Upper lobe of right lung (tissue), 1 donor: ENCODE measurements around the gene ZNF101. TPM values are rescaled to one million over a fixed set of nuclear protein-coding genes. Genes with fewer than 3 reads are reported as not detected.

ENCODE experiments used
- ATAC-seq: fragments of 200-7000 bp; cut with Tn5 transposase; one replicate; pipeline ENCODE4 v1.9.1; 2020; ENCODE audit warnings: mild to moderate bottlenecking, moderate library complexity
- DNase-seq: peaks from one replicate; pipeline ENCODE4 v3.0.0-alpha.2; 2020
- H3K27ac ChIP-seq: fragments of 200-600 bp; one replicate; pipeline ENCODE4 v1.8.0; 2022
- H3K27me3 ChIP-seq: fragments of 200-600 bp; one replicate; pipeline ENCODE4 v1.8.0; 2022; ENCODE audit warnings: mild to moderate bottlenecking
- H3K36me3 ChIP-seq: fragments of 200-600 bp; one replicate; pipeline ENCODE4 v1.8.0; 2022
- H3K4me1 ChIP-seq: fragments of 200-600 bp; one replicate; pipeline ENCODE4 v1.8.0; 2022
- H3K4me3 ChIP-seq: fragments of 200-600 bp; one replicate; pipeline ENCODE4 v1.8.0; 2022; ENCODE audit warnings: mild to moderate bottlenecking
- H3K9me3 ChIP-seq: fragments of 200-600 bp; one replicate; pipeline ENCODE4 v1.8.0; 2022
- intact Hi-C: fragments of 100-400 bp; cut with DNase I; formaldehyde crosslinking; loops from one replicate; pipeline ENCODE4 v1.11.0; 2022
- total RNA-seq: library from RNA; stranded (reverse); fragmentation: NEBNext Ultra II Directional; extraction: Animal tissue kit (Norgen Biotek cat#: 25700); gene quantifications from one replicate; pipeline ENCODE4 v1.2.1, GENCODE V29; 2021
- TF ChIP-seq, protein P1 (sequence below): fragments of 200-600 bp; IDR thresholded peaks from one replicate; pipeline ENCODE4 v1.8.0; 2022; ENCODE audit warnings: antibody characterized with exemption
- donor health status: DM: no; HTN: yes; CAD: no; lungs with severe emphysema.

ZNF101 gene
- total RNA-seq, 1 donor from 2014 or later, result 11.1 TPM

DNA sequence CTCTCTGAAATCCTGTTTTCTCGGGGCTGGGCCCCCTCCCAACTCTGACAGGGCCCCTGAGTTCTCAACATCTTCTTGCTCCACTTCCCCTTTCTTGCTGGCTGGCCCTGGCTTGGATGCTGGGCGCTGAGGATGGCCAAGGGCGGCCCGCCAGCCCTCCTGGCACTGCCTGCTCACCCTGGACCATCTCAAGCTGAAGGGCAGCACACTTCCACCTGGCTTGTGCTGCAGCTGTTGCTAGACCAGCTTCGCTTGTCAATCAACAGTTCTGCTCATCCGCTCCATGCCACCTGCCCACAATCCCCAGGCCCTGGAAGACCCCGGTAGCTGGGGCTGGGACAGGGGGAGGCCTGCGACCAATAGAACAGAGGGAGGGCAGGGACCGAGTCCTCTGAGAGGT is 18.3 kb upstream of the ZNF101 start:
- no peak for DNase-seq
- intact Hi-C loops, result no loop called here

DNA sequence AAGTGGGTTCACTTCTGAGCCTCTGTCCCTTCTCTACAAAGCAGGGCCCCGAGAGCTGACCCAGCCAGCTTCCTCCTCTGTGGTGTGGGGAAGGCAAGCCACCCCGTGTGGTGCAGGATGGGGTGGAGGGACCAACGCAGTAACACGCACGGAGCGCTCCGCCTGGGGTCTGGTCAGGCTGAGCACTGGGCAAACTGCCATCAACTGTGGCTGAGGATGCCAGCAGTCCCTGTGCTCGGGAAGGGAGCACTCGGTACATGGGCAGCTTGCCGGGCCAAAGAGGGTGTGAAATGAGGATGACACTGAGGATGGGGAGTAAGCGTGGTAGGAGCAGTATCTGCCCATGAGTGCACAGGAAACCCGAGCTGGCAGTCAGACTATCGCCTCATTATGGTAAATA is 17.6 kb upstream of the ZNF101 start:
- Histone ChIP-seq H3K4me3 (no peak overlapping the region), H3K36me3 (peaks cover 94% of the 10 kb centered on the region), H3K27me3 (no peaks in the 10 kb centered on the region), H3K27ac (no peak overlapping the region), H3K9me3 (no peaks in the 10 kb centered on the region), H3K4me1 (no peaks in the 10 kb centered on the region)
- ATAC-seq, result no peak
- intact Hi-C loops, result no loop called here
- no peak for DNase-seq
- TF ChIP-seq, protein P1, sequence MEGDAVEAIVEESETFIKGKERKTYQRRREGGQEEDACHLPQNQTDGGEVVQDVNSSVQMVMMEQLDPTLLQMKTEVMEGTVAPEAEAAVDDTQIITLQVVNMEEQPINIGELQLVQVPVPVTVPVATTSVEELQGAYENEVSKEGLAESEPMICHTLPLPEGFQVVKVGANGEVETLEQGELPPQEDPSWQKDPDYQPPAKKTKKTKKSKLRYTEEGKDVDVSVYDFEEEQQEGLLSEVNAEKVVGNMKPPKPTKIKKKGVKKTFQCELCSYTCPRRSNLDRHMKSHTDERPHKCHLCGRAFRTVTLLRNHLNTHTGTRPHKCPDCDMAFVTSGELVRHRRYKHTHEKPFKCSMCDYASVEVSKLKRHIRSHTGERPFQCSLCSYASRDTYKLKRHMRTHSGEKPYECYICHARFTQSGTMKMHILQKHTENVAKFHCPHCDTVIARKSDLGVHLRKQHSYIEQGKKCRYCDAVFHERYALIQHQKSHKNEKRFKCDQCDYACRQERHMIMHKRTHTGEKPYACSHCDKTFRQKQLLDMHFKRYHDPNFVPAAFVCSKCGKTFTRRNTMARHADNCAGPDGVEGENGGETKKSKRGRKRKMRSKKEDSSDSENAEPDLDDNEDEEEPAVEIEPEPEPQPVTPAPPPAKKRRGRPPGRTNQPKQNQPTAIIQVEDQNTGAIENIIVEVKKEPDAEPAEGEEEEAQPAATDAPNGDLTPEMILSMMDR, result no peak

More for the DNA sequence above, 18.3 kb upstream of the ZNF101 start:
- H3K27me3 ChIP-seq, result no peaks in the 10 kb centered on the region
- H3K4me1 ChIP-seq, result no peaks in the 10 kb centered on the region
- TF ChIP-seq, protein P1, result no peak
- no peak overlapping the region for H3K4me3 ChIP-seq
- peaks cover 94% of the 10 kb centered on the region for H3K36me3 ChIP-seq
- no peak overlapping the region for H3K27ac ChIP-seq
- H3K9me3 ChIP-seq, result no peaks in the 10 kb centered on the region
- ATAC-seq, result no peak

DNA sequence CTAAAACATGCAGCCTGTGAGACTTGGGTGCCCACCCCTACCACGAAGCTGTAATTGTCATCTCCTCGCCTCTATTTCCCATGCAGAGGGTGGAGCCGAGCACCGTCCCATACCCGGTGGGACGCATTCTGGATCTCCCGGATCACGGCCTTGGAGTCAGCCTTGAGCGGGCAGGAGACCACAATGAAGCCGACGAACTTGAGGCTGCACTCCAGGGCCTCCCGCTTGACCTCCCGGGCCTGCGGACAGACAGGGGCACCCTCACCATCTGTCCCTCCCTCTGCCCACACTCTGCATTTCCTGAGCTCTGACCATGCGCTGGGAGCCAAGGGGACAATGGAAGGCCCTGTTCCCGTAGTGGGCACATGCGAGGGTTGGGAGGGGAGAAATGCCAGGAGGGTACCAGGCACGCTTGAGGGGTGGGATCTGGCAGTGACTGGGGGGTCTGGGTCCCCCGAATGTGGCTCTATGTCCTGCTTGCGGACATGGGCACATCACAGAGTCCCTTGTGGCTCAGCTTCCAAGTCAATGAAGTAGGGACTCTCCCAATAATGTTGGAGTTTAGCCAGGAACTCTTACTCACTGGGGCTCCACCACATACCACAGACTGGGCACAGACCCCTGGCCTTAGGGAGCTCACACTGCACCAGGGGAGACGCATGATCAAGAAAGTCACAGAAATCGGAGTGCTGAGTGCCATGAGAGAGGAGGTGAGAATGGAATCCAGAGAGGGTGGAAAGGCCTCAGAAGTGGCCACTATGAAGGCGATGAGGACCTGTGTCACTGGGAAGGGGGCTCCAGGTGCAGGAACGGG is 15.9 kb upstream of the ZNF101 start:
- DNase-seq, result no peak
- no peaks in the 10 kb centered on the region for H3K27me3 ChIP-seq
- no peaks in the 10 kb centered on the region for H3K9me3 ChIP-seq
- intact Hi-C loops, result no loop called here
- peaks cover 94% of the 10 kb centered on the region for H3K36me3 ChIP-seq
- no peak overlapping the region for H3K27ac ChIP-seq
- no peaks in the 10 kb centered on the region for H3K4me1 ChIP-seq
- TF ChIP-seq, protein P1, result no peak
- H3K4me3 ChIP-seq, result no peak overlapping the region
- no peak for ATAC-seq

DNA sequence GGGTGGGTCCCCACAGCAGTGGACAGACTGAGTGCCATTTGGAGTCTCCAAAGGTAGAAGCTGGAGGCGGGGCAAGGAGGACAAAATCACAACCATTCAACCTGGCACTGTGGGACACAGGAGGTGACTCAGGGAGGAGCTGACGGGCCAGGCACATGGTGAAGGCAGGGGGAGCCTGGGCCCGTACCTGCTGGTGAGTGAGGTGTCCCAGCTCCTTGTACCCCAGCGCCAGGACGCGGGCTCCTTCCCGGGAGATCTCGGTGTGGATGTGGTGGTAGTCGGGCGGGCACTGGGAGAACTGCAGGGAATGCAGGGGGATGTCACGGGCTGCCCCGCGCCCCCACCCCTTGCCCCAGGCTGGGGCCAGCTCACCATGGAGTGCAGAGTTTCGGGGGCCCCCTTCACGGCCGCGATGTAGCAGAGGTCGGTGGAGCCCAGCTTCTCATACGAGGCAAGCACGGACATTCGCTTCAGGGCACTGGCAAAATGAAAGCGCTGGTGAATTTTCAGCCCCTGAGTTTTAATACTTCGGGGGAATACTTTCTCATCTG is 15.0 kb upstream of the ZNF101 start:
- TF ChIP-seq, protein P1, result no peak
- Histone ChIP-seq H3K27me3 (no peaks in the 10 kb centered on the region), H3K4me3 (no peak overlapping the region), H3K27ac (no peak overlapping the region), H3K9me3 (no peaks in the 10 kb centered on the region), H3K36me3 (peaks cover 96% of the 10 kb centered on the region), H3K4me1 (no peaks in the 10 kb centered on the region)
- intact Hi-C loops, result no loop called here
- no peak for ATAC-seq
- DNase-seq, result no peak

DNA sequence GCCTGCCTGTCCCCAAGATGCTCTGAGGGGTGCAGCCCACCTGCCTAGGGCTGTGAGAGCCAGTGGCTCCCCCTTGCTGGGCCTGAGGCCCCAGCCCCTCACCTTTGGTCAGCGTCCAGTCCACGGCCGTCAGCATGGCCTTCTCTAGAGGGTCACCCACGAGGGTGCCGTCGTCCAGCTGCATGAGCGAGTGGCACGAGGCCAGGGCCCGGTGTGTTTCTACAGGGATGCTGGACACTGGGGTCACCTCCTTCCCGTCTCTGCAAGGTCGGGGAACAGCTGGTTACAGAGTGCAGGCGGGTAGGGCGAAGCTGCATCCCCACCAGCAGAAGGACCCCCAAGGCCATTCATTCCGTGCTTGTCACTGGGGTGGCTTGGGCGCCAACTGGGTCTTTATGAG is 14.2 kb upstream of the ZNF101 start:
- H3K9me3 ChIP-seq, result no peaks in the 10 kb centered on the region
- no peaks in the 10 kb centered on the region for H3K27me3 ChIP-seq
- ATAC-seq, result no peak
- H3K4me3 ChIP-seq, result no peak overlapping the region
- TF ChIP-seq, protein P1, result no peak
- H3K27ac ChIP-seq, result no peak overlapping the region
- no peaks in the 10 kb centered on the region for H3K4me1 ChIP-seq
- DNase-seq, result no peak
- H3K36me3 ChIP-seq, result peaks cover 98% of the 10 kb centered on the region
- intact Hi-C loops, result no loop called here
